DND-41 (cell line): ENCODE measurements around the gene DCAF8.

Experiments used
- EZH2 ChIP-seq: IDR thresholded peaks from 3 replicates; pipeline ENCODE4 v1.6.1; 2012; ENCODE audit warnings: borderline replicate concordance, low read depth, mild to moderate bottlenecking, moderate library complexity, low read length, inconsistent platforms; ENCODE audit not compliant: severe bottlenecking
- TF ChIP-seq, protein P1 (sequence below): IDR thresholded peaks from 2 replicates; pipeline ENCODE4 v1.5.1; 2012; ENCODE audit warnings: borderline replicate concordance, low read length, moderate library complexity, mild to moderate bottlenecking; ENCODE audit not compliant: poor library complexity, severe bottlenecking; ENCODE audit errors: extremely low read depth

- TF ChIP-seq, protein P1, sequence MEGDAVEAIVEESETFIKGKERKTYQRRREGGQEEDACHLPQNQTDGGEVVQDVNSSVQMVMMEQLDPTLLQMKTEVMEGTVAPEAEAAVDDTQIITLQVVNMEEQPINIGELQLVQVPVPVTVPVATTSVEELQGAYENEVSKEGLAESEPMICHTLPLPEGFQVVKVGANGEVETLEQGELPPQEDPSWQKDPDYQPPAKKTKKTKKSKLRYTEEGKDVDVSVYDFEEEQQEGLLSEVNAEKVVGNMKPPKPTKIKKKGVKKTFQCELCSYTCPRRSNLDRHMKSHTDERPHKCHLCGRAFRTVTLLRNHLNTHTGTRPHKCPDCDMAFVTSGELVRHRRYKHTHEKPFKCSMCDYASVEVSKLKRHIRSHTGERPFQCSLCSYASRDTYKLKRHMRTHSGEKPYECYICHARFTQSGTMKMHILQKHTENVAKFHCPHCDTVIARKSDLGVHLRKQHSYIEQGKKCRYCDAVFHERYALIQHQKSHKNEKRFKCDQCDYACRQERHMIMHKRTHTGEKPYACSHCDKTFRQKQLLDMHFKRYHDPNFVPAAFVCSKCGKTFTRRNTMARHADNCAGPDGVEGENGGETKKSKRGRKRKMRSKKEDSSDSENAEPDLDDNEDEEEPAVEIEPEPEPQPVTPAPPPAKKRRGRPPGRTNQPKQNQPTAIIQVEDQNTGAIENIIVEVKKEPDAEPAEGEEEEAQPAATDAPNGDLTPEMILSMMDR: peak; percentile 89
- no peak for TF ChIP-seq EZH2
Observed at GRCh38 chr1:160291248-160292220, 29.2 kb upstream of the DCAF8 start.
